Keratinocyte (primary cell): ENCODE data around the gene DPYD. TPM values are rescaled to one million over a fixed set of nuclear protein-coding genes. Genes with fewer than 3 reads are reported as not detected.

Source experiments
- DNase-seq: peaks from one replicate; pipeline ENCODE4 v3.0.0-alpha.2; 2011; ENCODE audit warnings: low read depth, missing footprints, low spot score
- FAIRE-seq: peaks from 2 replicates; lab custom pipeline; 2011; peaks lifted over from hg19 to GRCh38; lab: Jason Lieb, UNC
- H2AFZ ChIP-seq: 2 replicates; pipeline ENCODE4 v1.6.0; 2012; ENCODE audit warnings: low read length, control low read depth, inconsistent platforms; ENCODE audit not compliant: control insufficient read depth
- H3K27ac ChIP-seq: 2 replicates; pipeline ENCODE4 v1.5.1; 2011; ENCODE audit warnings: low read length; ENCODE audit not compliant: control insufficient read depth, insufficient read depth
- H3K27me3 ChIP-seq: 3 replicates; pipeline ENCODE4 v1.6.0; 2011; ENCODE audit warnings: low read length; ENCODE audit not compliant: control insufficient read depth, insufficient read depth; ENCODE audit errors: extremely low read depth
- H3K36me3 ChIP-seq, 2 experiments: 2 replicates in 1 of 2; 3 replicates in 1 of 2; pipeline ENCODE4 v1.5.1; 2011; ENCODE audit warnings: low read length in 2 of 2, mild to moderate bottlenecking in 1 of 2; ENCODE audit not compliant: control insufficient read depth in 2 of 2, insufficient read depth in 2 of 2; ENCODE audit errors: extremely low read depth in 1 of 2
- H3K4me1 ChIP-seq: 3 replicates; pipeline ENCODE4 v1.5.1; 2011; ENCODE audit warnings: low read length; ENCODE audit not compliant: control insufficient read depth, insufficient read depth; ENCODE audit errors: extremely low read depth
- H3K4me2 ChIP-seq: 3 replicates; pipeline ENCODE4 v1.6.0; 2011; ENCODE audit warnings: low read depth, low read length; ENCODE audit not compliant: control insufficient read depth, insufficient read depth; ENCODE audit errors: extremely low read depth
- H3K4me3 ChIP-seq, 3 experiments: fragments of 200-600 bp in 1 of 3; sonication (generic) in 1 of 3; 2 replicates in 2 of 3; 3 replicates in 1 of 3; pipeline ENCODE4 v1.5.1; 2011 to 2016; ENCODE audit warnings: low read length in 3 of 3, mild to moderate bottlenecking in 3 of 3, control low read depth in 2 of 3, inconsistent platforms in 1 of 3, low read depth in 1 of 3, mixed read lengths in 1 of 3, mixed run types in 1 of 3, moderate library complexity in 1 of 3; ENCODE audit not compliant: control insufficient read depth in 2 of 3, insufficient read depth in 2 of 3; ENCODE audit errors: extremely low read depth in 1 of 3
- H3K79me2 ChIP-seq: 2 replicates; pipeline ENCODE4 v1.6.0; 2012; ENCODE audit warnings: low read length; ENCODE audit not compliant: control insufficient read depth, insufficient read depth
- H3K9ac ChIP-seq: 3 replicates; pipeline ENCODE4 v1.6.0; 2011; ENCODE audit warnings: low read length; ENCODE audit not compliant: control insufficient read depth, insufficient read depth; ENCODE audit errors: extremely low read depth
- H3K9me1 ChIP-seq: 3 replicates; pipeline ENCODE4 v1.6.0; 2011; ENCODE audit warnings: low read length; ENCODE audit not compliant: control insufficient read depth, insufficient read depth; ENCODE audit errors: extremely low read depth
- H3K9me3 ChIP-seq: 2 replicates; pipeline ENCODE4 v1.5.1; 2012; ENCODE audit warnings: low read depth, low read length; ENCODE audit not compliant: control insufficient read depth
- H4K20me1 ChIP-seq: 3 replicates; pipeline ENCODE4 v1.6.0; 2011; ENCODE audit warnings: low read length; ENCODE audit not compliant: control insufficient read depth, insufficient read depth; ENCODE audit errors: extremely low read depth
- CTCF ChIP-seq, 3 experiments: IDR thresholded peaks in 1 of 3; conservative IDR thresholded peaks in 1 of 3; optimal IDR thresholded peaks in 1 of 3; 2 replicates in 2 of 3; 3 replicates in 1 of 3; pipeline versions ENCODE3 to v1.5.1; 2011; ENCODE audit warnings: low read length in 3 of 3, mild to moderate bottlenecking in 3 of 3, moderate library complexity in 2 of 3, control low read depth in 1 of 3, inconsistent platforms in 1 of 3; ENCODE audit not compliant: insufficient read depth in 2 of 3; ENCODE audit errors: extremely low read depth in 1 of 3
- EZH2 ChIP-seq: IDR thresholded peaks from one replicate; pipeline ENCODE4 v1.6.1; 2012; ENCODE audit warnings: inconsistent platforms, mild to moderate bottlenecking, low read length, moderate library complexity
- dilution Hi-C: fragments of 300-500 bp; cut with MboI; formaldehyde crosslinking; loops from one replicate; pipeline ENCODE4 v1.7.0; 2020; ENCODE audit warnings: low sequenced_read_pairs; ENCODE audit not compliant: extremely low pct_ligation_motif_present
- polyA plus RNA-seq, 5 experiments: library from polyadenylated mRNA; depleted of rRNA in 3 of 5; stranded (reverse) in 3 of 5; stranded (forward) in 1 of 5; unstranded in 1 of 5; fragments of >200 nt; gene quantifications; 1 replicate in 1 of 5; 2 replicates in 3 of 5; 3 replicates in 1 of 5; pipeline versions ENCODE4 v1.2.1 to v1.2.3, GENCODE V29; 2011 to 2012; ENCODE audit warnings: missing spikeins in 2 of 5, low read depth in 1 of 5, low replicate concordance in 1 of 5

Gene DPYD
- polyA plus RNA-seq, 1 donor (not counting 4 experiments of a cell fraction or from before 2014, with no cell fraction given): 1.9 TPM

DNA sequence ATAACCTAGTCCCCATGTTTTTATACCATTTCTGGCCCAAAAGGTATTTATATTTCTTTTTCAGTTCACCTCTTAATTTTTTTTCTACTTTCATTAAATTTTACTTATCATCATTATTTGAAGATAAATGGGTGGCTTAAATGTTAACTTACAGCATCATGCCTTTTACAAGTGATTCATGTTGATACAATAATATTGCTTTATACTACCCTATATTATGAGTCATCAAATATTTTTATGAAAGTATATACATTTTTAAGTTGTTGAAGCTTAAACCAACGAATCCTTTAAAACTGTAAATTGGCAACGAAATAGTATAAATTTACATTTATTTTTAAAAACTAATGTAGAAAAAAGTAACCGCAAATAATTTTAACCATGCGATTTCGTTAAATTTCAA is 207.9 kb downstream of the DPYD start:
- H3K27ac ChIP-seq: no peak overlapping the region
- no peaks in the 10 kb centered on the region for H3K9me1 ChIP-seq
- no peaks in the 10 kb centered on the region for H3K27me3 ChIP-seq
- no peaks in the 10 kb centered on the region for H4K20me1 ChIP-seq
- H3K79me2 ChIP-seq: no peaks in the 10 kb centered on the region
- TF ChIP-seq CTCF (optimal IDR thresholded peaks at IDR 0.05 in 1 of 3, IDR thresholded peaks at IDR 0.05 in 1 of 3, conservative IDR thresholded peaks at IDR 0.05 in 1 of 3; ENCODE audit: extremely low read depth in 1 of 3, insufficient read depth in 2 of 3, low read length in 3 of 3) (no peak), EZH2 (no peak)
- H2AFZ ChIP-seq: no peak overlapping the region
- H3K9me3 ChIP-seq: no peaks in the 10 kb centered on the region
- H3K9ac ChIP-seq: no peak overlapping the region
- H3K36me3 ChIP-seq: no peaks in the 10 kb centered on the region
- dilution Hi-C loops: no loop called here
- FAIRE-seq: no peak
- no peak overlapping the region for H3K4me3 ChIP-seq
- no peak overlapping the region for H3K4me2 ChIP-seq
- DNase-seq: no peak
- no peaks in the 10 kb centered on the region for H3K4me1 ChIP-seq

DNA sequence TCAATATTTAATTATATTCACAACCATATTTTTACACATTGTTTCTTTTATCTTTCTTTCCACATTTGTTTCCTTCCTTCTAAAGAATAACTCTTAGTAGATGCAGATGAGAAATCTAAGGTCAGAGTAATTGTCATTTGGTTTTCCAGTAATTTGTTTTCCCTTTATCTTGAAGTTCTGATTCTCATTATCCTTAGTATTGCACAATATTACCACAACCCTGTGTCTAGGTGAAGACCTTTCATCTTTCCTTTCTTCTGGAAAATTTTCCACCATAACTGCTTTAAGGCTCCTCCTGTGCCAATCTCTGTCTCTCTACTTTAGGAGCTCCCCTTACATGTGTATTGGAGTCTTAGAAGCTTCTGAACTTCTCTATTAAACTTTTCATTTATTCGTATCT is 209.0 kb downstream of the DPYD start:
- Histone ChIP-seq H3K4me3 (no peak overlapping the region), H4K20me1 (no peaks in the 10 kb centered on the region), H3K27ac (no peak overlapping the region), H2AFZ (no peak overlapping the region), H3K9me3 (no peaks in the 10 kb centered on the region), H3K79me2 (no peaks in the 10 kb centered on the region), H3K9ac (no peak overlapping the region), H3K27me3 (no peaks in the 10 kb centered on the region), H3K4me2 (no peak overlapping the region), H3K9me1 (no peaks in the 10 kb centered on the region), H3K36me3 (no peaks in the 10 kb centered on the region), H3K4me1 (no peaks in the 10 kb centered on the region)
- TF ChIP-seq EZH2: no peak
- no peak for TF ChIP-seq CTCF (optimal IDR thresholded peaks at IDR 0.05 in 1 of 3, IDR thresholded peaks at IDR 0.05 in 1 of 3, conservative IDR thresholded peaks at IDR 0.05 in 1 of 3; ENCODE audit: extremely low read depth in 1 of 3, insufficient read depth in 2 of 3, low read length in 3 of 3)
- DNase-seq (no peak), FAIRE-seq (no peak)
- dilution Hi-C loops: no loop called here
